Measurements from ENCODE around the gene AMBRA1.
"Not testable (repeated sequence)": the region's sequence is repeated elsewhere in the genome, so short reads cannot be mapped to it uniquely, and the experiment has no call there.

AMBRA1 gene

GRCh38 chr11:46372086-46372485 lies 221.7 kb downstream of the AMBRA1 start:
- no peak overlapping the region for H3K27ac ChIP-seq
- no peak for TF ChIP-seq CTCF (conservative IDR thresholded peaks at IDR 0.05)
- no peak for TF ChIP-seq ZFX (IDR thresholded peaks at IDR 0.05)

- not testable (repeated sequence) for H3K27ac ChIP-seq
Measured at GRCh38 chr11:46371262-46371661, 222.6 kb downstream of the AMBRA1 start.

GRCh38 chr11:46370253-46370652 lies 223.6 kb downstream of the AMBRA1 start:
- TF ChIP-seq ZFX (IDR thresholded peaks at IDR 0.05), result no peak
- TF ChIP-seq CTCF (conservative IDR thresholded peaks at IDR 0.05), result no peak
- no peak overlapping the region for H3K27ac ChIP-seq

- H3K27ac ChIP-seq, result no peak overlapping the region
- peak; percentile 95 for TF ChIP-seq CTCF (conservative IDR thresholded peaks at IDR 0.05)
- TF ChIP-seq ZFX (IDR thresholded peaks at IDR 0.05), result no peak
Measured at GRCh38 chr11:46369458-46370152, 224.2 kb downstream of the AMBRA1 start.

- TF ChIP-seq ZFX (IDR thresholded peaks at IDR 0.05) (no peak), CTCF (conservative IDR thresholded peaks at IDR 0.05) (peak; percentile 68)
- no peak overlapping the region for H3K27ac ChIP-seq
Measured at GRCh38 chr11:46367916-46368267, 225.9 kb downstream of the AMBRA1 start.

- H3K27ac ChIP-seq, result no peak overlapping the region
- TF ChIP-seq ZFX (IDR thresholded peaks at IDR 0.05) (no peak), CTCF (conservative IDR thresholded peaks at IDR 0.05) (peak; percentile 91)
Measured at GRCh38 chr11:46367244-46367915, 226.4 kb downstream of the AMBRA1 start.

GRCh38 chr11:46366661-46367161 lies 227.1 kb downstream of the AMBRA1 start:
- no peak for TF ChIP-seq CTCF (conservative IDR thresholded peaks at IDR 0.05)
- TF ChIP-seq ZFX (IDR thresholded peaks at IDR 0.05), result no peak

More at GRCh38 chr11:46366661-46367161, 227.1 kb downstream of the AMBRA1 start:
- H3K27ac ChIP-seq, result no peak overlapping the region

Measured in C4-2B (cell line).